ENCODE measurements around the gene ACTG1. TPM values are rescaled to one million over a fixed set of nuclear protein-coding genes. Genes with fewer than 3 reads are reported as not detected.

Gene ACTG1
- total and polyA plus RNA-seq, 2 donors (not counting 1 experiment from before 2014, with no cell fraction given), result 803 to 1,677 TPM

- peaks cover 7% of the 10 kb centered on the region for H3K27me3 Mint-ChIP-seq
- no peak overlapping the region for H3K4me3 Mint-ChIP-seq
- Histone ChIP-seq H3K27ac (ENCODE audit: low read length in 2 of 2) (no peak overlapping the region), H3K9me3 (ENCODE audit: control extremely low read depth in 1 of 3, control insufficient read depth in 2 of 3, insufficient read depth in 1 of 3, low read length in 2 of 3) (peaks cover 0 to 4% (median 0%) of the 10 kb centered on the region in 3 donors), H2AFZ (ENCODE audit: insufficient read depth, low read depth, low read length, poor library complexity, severe bottlenecking) (no peak overlapping the region), H3K79me2 (ENCODE audit: control insufficient read depth, insufficient read depth, low read length) (peaks cover 3% of the 10 kb centered on the region), H3K4me1 (ENCODE audit: control insufficient read depth in 2 of 2, insufficient read depth in 2 of 2, low read length in 2 of 2) (peaks cover 21 to 36% of the 10 kb centered on the region in 2 donors), H3K4me3 (ENCODE audit: control extremely low read depth in 1 of 5, extremely low read depth in 1 of 5, insufficient read depth in 1 of 5, low read depth in 2 of 5, low read length in 4 of 5) (no peak overlapping the region), H3K4me2 (replicated peaks; ENCODE audit: low read depth, low read length, poor library complexity, severe bottlenecking) (peak overlapping the region; percentile 65), H4K20me1 (ENCODE audit: control insufficient read depth, insufficient read depth, low read length, poor library complexity, severe bottlenecking) (peaks cover 35% of the 10 kb centered on the region), H3K27me3 (replicated peaks in 1 of 4; ENCODE audit: control extremely low read depth in 1 of 4, control insufficient read depth in 3 of 4, insufficient read depth in 4 of 4, low read length in 3 of 4) (peaks cover 0 to 31% (median 10%) of the 10 kb centered on the region in 4 experiments), H3K36me3 (replicated peaks in 1 of 2; ENCODE audit: control extremely low read depth in 1 of 2, control insufficient read depth in 1 of 2, extremely low read depth in 1 of 2, insufficient read depth in 2 of 2, low read length in 1 of 2) (peaks cover 0 to 28% of the 10 kb centered on the region in 2 experiments), H3K9ac (ENCODE audit: low read length) (no peak overlapping the region)
- POLR2A ChIA-PET, result interaction anchor here (0.7 to 1.0 kb wide), 2 partner anchors 16 to 24 kb away, joined by 3 read pairs; partner anchors contain the start of genes ACTG1 and FAAP100
- peaks cover 14% of the 10 kb centered on the region for H3K4me1 Mint-ChIP-seq
- DNase-seq, result peak; percentile 54
- TF ChIP-seq CTCF (IDR thresholded peaks at IDR 0.05) (no peak), EZH2 (IDR thresholded peaks at IDR 0.05; ENCODE audit: borderline replicate concordance, insufficient read depth, low read depth, low read length, poor library complexity, severe bottlenecking) (no peak)
- no peak overlapping the region for H3K27ac Mint-ChIP-seq
- CTCF ChIA-PET, result interaction anchor here (0.6 to 3.6 kb wide), 13 partner anchors 18 to 393 kb away, joined by 3 to 30 read pairs (median 5); no protein-coding TSS in a partner anchor
- intact Hi-C loops (cut with micrococcal nuclease), result loop anchor here (1.0 kb wide), 1 partner anchor 22 kb away; no protein-coding TSS in a partner anchor
- WGBS (ENCODE audit: insufficient coverage), result 13% methylated on average over 85 of the region's 89 CpGs
- H3K9me3 Mint-ChIP-seq (ENCODE audit: insufficient read depth), result no peaks in the 10 kb centered on the region
- no peak for ATAC-seq (ENCODE audit: low read depth)
These were observed 24.0 kb upstream of the ACTG1 start for GRCh38 chr17:81536299-81537290.

Data from B cell (primary cell).